ENCODE measurements around the gene TYSND1. TPM values are rescaled to one million over a fixed set of nuclear protein-coding genes. Genes with fewer than 3 reads are reported as not detected.

The TYSND1 gene
- total and polyA plus RNA-seq, 2 of the 13 experiments (the other 11 are each of a cell fraction or from before 2014, with no cell fraction given), result 3.3 to 8.9 TPM

- TF ChIP-seq ZBTB40 (IDR thresholded peaks at IDR 0.05), result no peak
- no peak; the same call in 1 of the 2 replicates for TF ChIP-seq ZBTB40 (CRISPR knock-in tag; IDR thresholded peaks at IDR 0.05)
- no peak for TF ChIP-seq FOXP1 (IDR thresholded peaks at IDR 0.05)
- TF ChIP-seq FOXP1 (CRISPR knock-in tag; IDR thresholded peaks at IDR 0.05), result no peak
- TF ChIP-seq ZNF547 (CRISPR knock-in tag; IDR thresholded peaks at IDR 0.05), result no peak
- 0 out of 2 replicates have a peak, but pooled peaks have one; percentile 46 for TF ChIP-seq ZNF44 (CRISPR knock-in tag; IDR thresholded peaks at IDR 0.05)
- TF ChIP-seq SNAPC5 (CRISPR knock-in tag; IDR thresholded peaks at IDR 0.05; ENCODE audit: borderline replicate concordance), result peak; percentile 73
- no peak; the same call in 1 of the 2 replicates for TF ChIP-seq SALL2 (CRISPR knock-in tag; IDR thresholded peaks at IDR 0.05)
- no peak for TF ChIP-seq PBX2 (CRISPR knock-in tag; IDR thresholded peaks at IDR 0.05)
- peak; percentile 64; the same call in 1 of the 2 replicates for TF ChIP-seq ELF3 (CRISPR knock-in tag; IDR thresholded peaks at IDR 0.05)
- TF ChIP-seq DNMT1 (CRISPR knock-in tag; IDR thresholded peaks at IDR 0.05), result no peak
- no peak for TF ChIP-seq ZNF839 (CRISPR knock-in tag; IDR thresholded peaks at IDR 0.05; ENCODE audit: borderline replicate concordance)
- 0 out of 2 replicates have a peak, but pooled peaks have one; percentile 54 for TF ChIP-seq SP5 (CRISPR knock-in tag; IDR thresholded peaks at IDR 0.05; ENCODE audit: borderline replicate concordance, low read depth)
- TF ChIP-seq ZNF749 (CRISPR knock-in tag; IDR thresholded peaks at IDR 0.05; ENCODE audit: borderline replicate concordance), result no peak
- no peak for TF ChIP-seq ZNF460 (CRISPR knock-in tag; IDR thresholded peaks at IDR 0.05; ENCODE audit: borderline replicate concordance)
- TF ChIP-seq ZFP37 (CRISPR knock-in tag; IDR thresholded peaks at IDR 0.05; ENCODE audit: borderline replicate concordance), result 0 out of 2 replicates have a peak, but pooled peaks have one; percentile 62
- TF ChIP-seq GRHL1 (CRISPR knock-in tag; conservative IDR thresholded peaks at IDR 0.05), result no peak
- no peak for TF ChIP-seq ARNT2 (CRISPR knock-in tag; IDR thresholded peaks at IDR 0.05; ENCODE audit: low read depth)
These were observed at the start of gene TYSND1 (continued) for GRCh38 chr10:70146489-70147258.

All from HepG2 (cell line).